Heart left ventricle (tissue), 16 donors: ENCODE results near the gene THPO. TPM values are rescaled to one million over a fixed set of nuclear protein-coding genes. Genes with fewer than 3 reads are reported as not detected.

Experiments used
- ATAC-seq, 4 donors: fragments of 200-7000 bp; cut with Tn5 transposase; one replicate each; pipeline ENCODE4 v1.9.1; 2020 to 2022; ENCODE audit warnings: moderate library complexity in 4 of 4, mild to moderate bottlenecking in 3 of 4, moderate number of reproducible peaks in 1 of 4
- DNase-seq, 5 donors: peaks; one replicate each; pipeline ENCODE4 v3.0.0-alpha.2; 2020
- H3K27ac ChIP-seq, 12 donors: fragments of 200-600 bp; sonication (generic) in 4 of 12; one replicate each; pipeline versions ENCODE4 v1.5.0 to v1.8.0; 2016 to 2022; ENCODE audit warnings: mild to moderate bottlenecking in 2 of 12
- H3K27me3 ChIP-seq, 9 donors: fragments of 200-600 bp; sonication (generic) in 2 of 9; one replicate each; pipeline versions ENCODE4 v1.5.1 to v1.8.0; 2016 to 2022; ENCODE audit warnings: mild to moderate bottlenecking in 3 of 9
- H3K36me3 ChIP-seq, 9 donors: fragments of 200-600 bp; sonication (generic) in 2 of 9; one replicate each; pipeline versions ENCODE4 v1.5.0 to v1.8.0; 2018 to 2022; ENCODE audit warnings: mild to moderate bottlenecking in 2 of 9
- H3K4me1 ChIP-seq, 12 donors: fragments of 200-600 bp; sonication (generic) in 4 of 12; one replicate each; pipeline versions ENCODE4 v1.5.0 to v1.8.0; 2016 to 2022; ENCODE audit warnings: mild to moderate bottlenecking in 3 of 12
- H3K4me3 ChIP-seq, 12 donors: fragments of 200-600 bp; sonication (generic) in 4 of 12; one replicate each; pipeline versions ENCODE4 v1.5.0 to v1.8.0; 2017 to 2022; ENCODE audit warnings: mild to moderate bottlenecking in 9 of 12, moderate library complexity in 4 of 12
- H3K9me3 ChIP-seq, 12 donors: fragments of 200-600 bp; sonication (generic) in 4 of 12; one replicate each; pipeline versions ENCODE4 v1.5.0 to v1.8.0; 2016 to 2022; ENCODE audit warnings: mild to moderate bottlenecking in 1 of 12
- CTCF ChIP-seq, 12 donors: fragments of 200-600 bp; sonication (generic) in 4 of 12; IDR thresholded peaks; one replicate each; pipeline versions ENCODE4 v1.5.0 to v1.8.0; 2018 to 2022; ENCODE audit warnings: antibody characterized with exemption in 12 of 12, mild to moderate bottlenecking in 5 of 12
- POLR2A ChIP-seq, 2 donors: fragments of 450-650 bp; IDR thresholded peaks; one replicate each; pipeline ENCODE4 v1.6.1; 2017; ENCODE audit warnings: antibody characterized with exemption in 2 of 2, mild to moderate bottlenecking in 2 of 2, moderate library complexity in 2 of 2
- WGBS, 4 donors: extraction: QIAGEN DNeasy Blood & Tissue Kit in 2 of 4; methylation state at CpG; one replicate each; pipeline versions ENCODE4 v1.1.5 to v1.1.7; 2013 to 2018; 5-methylcytosine and 5-hydroxymethylcytosine counted together
- intact Hi-C, 10 donors: fragments of 100-400 bp; cut with DNase I; formaldehyde crosslinking; loops; one replicate each; pipeline versions ENCODE4 v1.11.1 to v1.14.2; 2022
- polyA plus RNA-seq, 2 donors: library from polyadenylated mRNA; stranded (reverse); fragments of 200-250 nt; gene quantifications; one replicate each; pipeline ENCODE4 v1.2.3, GENCODE V29; 2013
- total RNA-seq, 9 donors: library from RNA; depleted of rRNA in 2 of 9; stranded (reverse); fragments of >200 nt in 2 of 9; fragmentation: NEBNext Ultra II Directional in 3 of 9; extraction: Animal tissue kit (Norgen Biotek cat#: 25700) in 3 of 9; gene quantifications; one replicate each; pipeline versions ENCODE4 v1.1.0 to v1.2.4, GENCODE V29; 2016 to 2023
- donor health status: ischemic (EF 13 %, LVEDD 7.1; RV severe dilation, severe dysfunction).
- donor health status: healthy with polysubstance abuse.
- donor health status: DM: no; HTN: yes; CAD: no.
- donor health status: DM: no; HTN: no; CAD: no.
- donor health status: ischemic (EF 25% LVEDD 6.9; RV normal size, moderate dysfunction).
- donor health status: ischemic (EF 25% LVEDD 5.7; RV mildly dilated, moderate dysfunction).
- donor health status: healthy.
- donor health status: DM: yes; HTN: yes; CAD: no.
- donor health status: ischemic (EF 35%, LVEDD 5.7; RV mildly dilated, moderate dysfunction).
- donor health status: nonischemic (EF 11% LVEDD 7.7; RV severe dilation, severe dysfunction).
- donor health status: DM: yes; HTN: yes; CAD: no.
- donor health status: PGD.
- donor health status: ischemic (EF 29% LVEDD 5.4; RV normal size, mild dysfunction).
- donor health status: nonischemic (EF 23%, LVEDD 6.1; RV moderate dilation, normal function).

THPO gene
- total and polyA plus RNA-seq, 11 donors: 0.12 to 0.68 (median 0.28) TPM; not detected in 5

- no peaks in the 10 kb centered on the region for H3K9me3 ChIP-seq
- DNase-seq (peak in 1 of 5 donors; percentile 24), ATAC-seq (no peak)
- intact Hi-C loops: loop anchor here in 1 of 10 donors (5.0 kb wide), 1 partner anchor 48 kb away; no protein-coding TSS in a partner anchor
- no peak overlapping the region for H3K27ac ChIP-seq
- no peak overlapping the region for H3K4me3 ChIP-seq
- H3K27me3 ChIP-seq: no peaks in the 10 kb centered on the region
- TF ChIP-seq POLR2A (IDR thresholded peaks at IDR 0.05) (no peak), CTCF (IDR thresholded peaks at IDR 0.05) (no peak)
- 79 to 84% (median 82%) methylated on average over 10 of the region's 10 CpGs for WGBS, 4 donors
- H3K36me3 ChIP-seq: peaks cover 0 to 19% (median 12%) of the 10 kb centered on the region in 9 donors
- peaks cover 0 to 11% (median 8%) of the 10 kb centered on the region in 12 donors for H3K4me1 ChIP-seq
These were observed 28.2 kb downstream of the THPO start for GRCh38 chr3:184349563-184350470.

DNA sequence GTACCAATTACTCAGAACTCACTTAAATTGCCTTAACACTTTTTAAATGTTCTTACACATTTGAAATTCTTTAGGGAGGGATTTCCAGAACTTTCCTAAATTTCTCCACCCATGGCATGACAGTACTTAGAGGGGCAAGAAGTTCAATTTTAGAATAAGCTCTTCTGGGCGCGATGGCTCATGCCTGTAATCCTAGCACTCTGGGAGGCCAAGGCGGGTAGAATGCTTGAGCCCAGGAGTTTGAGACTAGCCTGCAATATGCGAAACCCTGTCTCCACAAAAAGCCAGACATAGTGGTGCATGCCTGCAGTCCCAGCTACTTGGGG lies 30.0 kb downstream of the THPO start:
- ATAC-seq: no peak
- Histone ChIP-seq H3K4me1 (peaks cover 0 to 11% (median 8%) of the 10 kb centered on the region in 12 donors), H3K27ac (no peak overlapping the region), H3K9me3 (no peaks in the 10 kb centered on the region), H3K4me3 (no peak overlapping the region), H3K36me3 (peaks cover 0 to 33% (median 29%) of the 10 kb centered on the region in 9 donors), H3K27me3 (no peaks in the 10 kb centered on the region)
- intact Hi-C loops: loop anchor here in 1 of 10 donors (5.0 kb wide), 1 partner anchor 46 kb away; no protein-coding TSS in a partner anchor
- DNase-seq: no peak
- 91 to 96% (median 92%) methylated on average over 4 of the region's 4 CpGs for WGBS, 4 donors
- TF ChIP-seq CTCF (IDR thresholded peaks at IDR 0.05): no peak
- no peak for TF ChIP-seq POLR2A (IDR thresholded peaks at IDR 0.05)

DNA sequence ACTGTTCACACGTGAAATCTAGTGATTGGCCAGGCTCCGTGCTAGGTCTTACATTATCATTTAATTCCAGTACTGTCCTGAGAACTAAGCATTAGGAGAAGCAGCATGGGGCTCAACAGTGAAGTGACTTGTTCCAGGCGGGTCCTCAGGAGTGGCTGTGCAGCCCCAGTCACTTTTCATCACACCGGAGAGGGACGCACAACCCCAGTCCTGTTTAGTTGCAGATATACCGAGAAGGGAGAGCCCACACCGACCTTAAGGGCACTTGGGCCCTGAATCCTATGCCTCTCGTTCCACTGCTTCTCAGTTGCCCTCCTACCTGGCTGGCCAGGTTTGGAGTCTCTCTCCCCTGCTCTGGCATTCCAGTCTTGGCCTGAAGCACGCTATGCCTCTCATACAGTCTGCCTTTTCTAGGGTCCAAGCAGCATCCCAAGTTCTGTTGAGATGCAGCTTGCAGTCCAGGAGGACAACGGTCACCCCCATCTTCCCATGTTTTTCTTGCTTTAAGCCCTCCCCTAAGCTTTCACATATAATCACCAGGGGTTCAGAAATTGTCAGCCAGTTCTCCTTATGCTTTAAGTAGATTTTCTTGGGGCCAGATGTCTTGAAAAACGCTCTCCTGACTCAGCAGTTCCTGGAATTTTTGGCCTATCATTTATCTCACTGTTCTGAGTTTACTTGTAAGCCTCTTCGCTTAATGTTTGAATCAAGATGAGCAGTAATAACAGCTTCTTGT lies 30.5 kb downstream of the THPO start:
- Histone ChIP-seq H3K27ac (no peak overlapping the region), H3K4me3 (no peak overlapping the region), H3K27me3 (no peaks in the 10 kb centered on the region), H3K36me3 (peaks cover 0 to 38% (median 33%) of the 10 kb centered on the region in 9 donors), H3K4me1 (peaks cover 0 to 11% (median 8%) of the 10 kb centered on the region in 12 donors), H3K9me3 (no peaks in the 10 kb centered on the region)
- DNase-seq (no peak), ATAC-seq (no peak)
- intact Hi-C loops: loop anchor here in 1 of 10 donors (5.0 kb wide), 1 partner anchor 45 kb away; no protein-coding TSS in a partner anchor
- TF ChIP-seq POLR2A (IDR thresholded peaks at IDR 0.05): no peak
- no peak for TF ChIP-seq CTCF (IDR thresholded peaks at IDR 0.05)
- WGBS, 4 donors: 68 to 83% (median 77%) methylated on average over 10 to 12 of the region's 12 CpGs
